Regular cardiac myocyte (primary cell): ENCODE results near the gene POC1B. TPM values are rescaled to one million over a fixed set of nuclear protein-coding genes. Genes with fewer than 3 reads are reported as not detected.

Experiments used
- total RNA-seq: library from RNA; depleted of rRNA; stranded (reverse); fragments of >200 nt; gene quantifications from 2 replicates; pipeline ENCODE4 v1.2.3, GENCODE V29; 2014

POC1B gene
- 11.5 and 19.4 TPM in 2 replicates for total RNA-seq

DNA sequence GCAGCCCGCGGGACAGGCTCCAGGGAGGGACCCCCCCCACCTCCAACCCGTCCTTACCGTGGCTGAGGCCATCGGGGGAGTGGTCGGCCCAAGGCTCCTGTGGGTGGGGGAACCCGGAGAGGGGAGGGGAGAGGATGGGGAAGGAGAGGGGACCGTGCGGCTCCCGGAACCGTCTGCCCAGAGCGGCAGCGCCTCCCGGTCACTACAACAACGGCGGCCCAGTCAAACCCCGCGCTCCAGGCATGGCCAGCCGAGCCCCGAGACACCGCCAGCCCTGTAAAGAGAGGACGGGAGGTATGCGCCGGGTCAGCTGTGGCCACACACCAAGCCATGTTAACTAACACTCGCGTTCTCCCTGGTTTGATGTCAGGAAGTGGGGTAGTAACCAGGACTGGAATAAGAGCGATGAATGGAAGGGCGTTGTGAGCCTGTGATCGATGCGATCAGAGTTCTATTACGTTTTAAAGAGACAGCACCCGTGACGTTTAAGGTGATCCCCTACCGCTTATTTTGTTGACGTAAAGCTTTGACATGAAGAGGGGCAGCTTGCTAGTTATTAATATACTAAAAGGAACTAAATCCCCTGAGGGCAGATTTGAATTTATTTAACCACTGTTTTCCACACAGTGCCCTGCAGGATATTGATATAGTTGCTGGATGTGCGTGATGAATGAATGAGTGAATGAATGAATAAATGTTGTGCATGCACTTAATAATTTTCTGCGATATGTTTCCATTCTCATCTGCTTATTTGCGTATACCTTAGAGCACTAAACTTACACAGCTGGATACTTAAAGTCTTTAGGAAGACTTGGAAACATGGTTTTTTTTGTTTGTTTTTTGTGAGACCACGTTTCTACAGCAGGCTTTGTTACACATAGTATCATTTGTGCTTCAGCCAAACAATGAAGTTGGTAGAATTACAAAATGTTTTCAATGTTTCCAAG is at the start of gene POC1B:
Gene POC1B (minus strand): TSS at position 224 of the 947 bp plus-strand sequence. CDS start 152 bp downstream, at position 72.

DNA sequence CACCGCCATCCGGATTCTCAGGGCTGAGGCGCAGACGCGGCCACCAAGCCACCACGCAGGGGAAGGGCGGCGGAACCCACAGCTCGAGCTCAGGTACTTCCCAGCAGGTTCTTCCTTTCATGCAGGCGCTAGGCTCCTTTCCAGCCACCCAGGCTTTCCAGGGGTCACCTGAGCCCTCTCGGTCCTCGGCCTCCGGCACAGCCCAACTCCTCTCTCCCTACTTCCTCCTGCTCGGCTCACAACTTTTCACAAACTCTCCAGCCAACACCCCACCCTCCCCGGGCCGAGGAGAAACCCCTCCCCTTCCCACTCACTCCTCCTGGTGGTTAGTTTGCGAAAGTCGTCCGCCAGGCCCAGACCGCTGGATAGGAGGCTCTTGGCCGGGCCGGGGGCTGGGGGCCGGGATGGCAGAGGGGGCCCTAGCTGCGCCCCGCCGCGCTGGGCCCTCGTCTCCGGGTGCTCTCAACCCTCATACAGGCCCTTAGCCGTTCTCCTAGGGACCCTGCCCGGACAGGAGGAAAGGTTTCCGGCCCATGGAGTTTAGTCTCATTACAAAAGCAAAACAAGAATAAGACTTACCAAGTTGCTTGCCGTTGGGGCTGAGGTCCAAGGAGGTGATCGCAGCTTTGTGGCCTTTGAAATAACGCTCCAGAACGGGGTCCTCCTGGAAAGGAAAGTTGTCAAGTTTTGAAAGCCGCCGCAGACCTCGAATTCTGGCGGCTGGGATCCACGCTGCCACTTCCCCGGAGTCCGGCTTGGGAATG is 1.1 kb downstream of the POC1B start, which contains the start of gene GALNT4:
Gene GALNT4 (minus strand): TSS at position 256 of the 764 bp plus-strand sequence. CDS start 247 bp downstream, at position 9.

Other genes with a start within 250 kb of the POC1B start
- 75.9 and 94.1 TPM in 2 replicates for gene DUSP6, start 173.5 kb downstream of the POC1B start, total RNA-seq
- gene GALNT4, start 1.3 kb downstream of the POC1B start, total RNA-seq, result 14.4 and 15.0 TPM in 2 replicates
- gene ATP2B1, start 182.8 kb upstream of the POC1B start, total RNA-seq, result 65.9 and 144 TPM in 2 replicates